ENCODE results near the gene CHSY3.

DNA sequence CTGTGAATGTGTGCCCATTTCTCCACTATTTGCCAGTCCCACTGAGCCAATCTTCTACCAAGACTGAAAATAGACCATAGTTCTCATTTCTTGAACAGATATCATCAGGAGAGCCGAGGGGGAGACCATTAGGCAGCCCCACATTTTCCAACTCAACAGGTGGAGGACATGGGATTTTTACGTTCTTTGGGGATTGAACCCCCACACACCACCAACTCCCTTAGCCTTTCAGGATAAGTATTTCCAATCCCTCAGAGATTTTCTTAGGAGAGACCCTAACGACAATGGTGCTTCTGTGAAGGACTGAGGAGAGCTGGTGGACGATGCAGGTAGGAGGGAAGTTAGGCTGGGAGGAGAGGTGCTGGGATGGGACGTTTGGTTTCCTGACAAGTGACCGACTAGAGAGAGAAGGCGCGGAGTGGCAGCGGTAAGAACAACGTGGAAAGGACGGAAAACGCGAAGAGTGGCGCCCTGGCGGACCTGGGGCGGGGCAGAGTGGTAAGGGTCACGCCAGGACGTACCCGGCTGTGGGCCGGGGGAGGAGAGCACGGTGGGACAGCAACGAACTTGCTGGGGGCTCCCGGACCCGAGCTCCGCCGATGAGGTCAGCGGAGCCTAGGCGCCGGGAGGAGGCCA is 681 bp upstream of the CHSY3 start:
- TF ChIP-seq POLR2A (IDR thresholded peaks at IDR 0.05) = no peak
- TF ChIP-seq, protein P1, sequence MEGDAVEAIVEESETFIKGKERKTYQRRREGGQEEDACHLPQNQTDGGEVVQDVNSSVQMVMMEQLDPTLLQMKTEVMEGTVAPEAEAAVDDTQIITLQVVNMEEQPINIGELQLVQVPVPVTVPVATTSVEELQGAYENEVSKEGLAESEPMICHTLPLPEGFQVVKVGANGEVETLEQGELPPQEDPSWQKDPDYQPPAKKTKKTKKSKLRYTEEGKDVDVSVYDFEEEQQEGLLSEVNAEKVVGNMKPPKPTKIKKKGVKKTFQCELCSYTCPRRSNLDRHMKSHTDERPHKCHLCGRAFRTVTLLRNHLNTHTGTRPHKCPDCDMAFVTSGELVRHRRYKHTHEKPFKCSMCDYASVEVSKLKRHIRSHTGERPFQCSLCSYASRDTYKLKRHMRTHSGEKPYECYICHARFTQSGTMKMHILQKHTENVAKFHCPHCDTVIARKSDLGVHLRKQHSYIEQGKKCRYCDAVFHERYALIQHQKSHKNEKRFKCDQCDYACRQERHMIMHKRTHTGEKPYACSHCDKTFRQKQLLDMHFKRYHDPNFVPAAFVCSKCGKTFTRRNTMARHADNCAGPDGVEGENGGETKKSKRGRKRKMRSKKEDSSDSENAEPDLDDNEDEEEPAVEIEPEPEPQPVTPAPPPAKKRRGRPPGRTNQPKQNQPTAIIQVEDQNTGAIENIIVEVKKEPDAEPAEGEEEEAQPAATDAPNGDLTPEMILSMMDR (IDR thresholded peaks at IDR 0.05) = no peak
